Esophagus muscularis mucosa (tissue), 4 donors: ENCODE data around the gene SMIM3.

Experiments used
- EP300 ChIP-seq: sonication (generic); formaldehyde crosslinking; IDR thresholded peaks from one replicate; pipeline ENCODE4 v1.6.1; 2017; ENCODE audit warnings: antibody characterized with exemption
- POLR2A ChIP-seq: fragments of 450-650 bp; IDR thresholded peaks from one replicate; pipeline ENCODE4 v1.6.1; 2017; ENCODE audit warnings: antibody characterized with exemption, moderate library complexity, mild to moderate bottlenecking, low read depth
- POLR2AphosphoS5 ChIP-seq, 2 donors: sonication (generic); formaldehyde crosslinking; IDR thresholded peaks; one replicate each; pipeline ENCODE4 v1.6.1; 2017; ENCODE audit warnings: antibody characterized with exemption in 2 of 2
- TF ChIP-seq, protein P1 (sequence below), 3 experiments: fragments of 200-600 bp in 2 of 3; fragments of 450-650 bp in 1 of 3; sonication (generic) in 2 of 3; IDR thresholded peaks; one replicate each; pipeline ENCODE4 v1.5.1; 2017 to 2019; ENCODE audit warnings: antibody characterized with exemption in 3 of 3, mild to moderate bottlenecking in 2 of 3, moderate library complexity in 1 of 3

DNA sequence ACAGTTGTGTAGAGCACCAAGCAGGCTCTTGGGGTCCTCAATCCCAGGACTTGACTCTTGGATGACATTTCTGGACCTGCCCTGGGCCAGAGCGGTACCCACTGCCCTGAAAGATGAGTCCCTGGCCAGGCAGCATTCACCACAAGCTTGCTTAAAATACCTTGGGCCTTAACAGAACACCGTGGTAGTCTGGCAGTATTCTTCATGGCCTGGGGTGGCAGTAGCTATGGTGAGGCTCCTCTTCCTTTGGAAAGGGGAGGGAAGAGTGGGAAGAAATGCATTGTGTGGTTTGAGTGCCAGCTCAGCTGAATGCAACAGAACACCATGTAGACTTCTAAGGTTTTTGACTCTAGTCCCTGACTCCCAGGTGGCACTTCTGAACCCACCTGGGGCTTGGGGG is 38.4 kb downstream of the SMIM3 start:
- TF ChIP-seq POLR2AphosphoS5 (IDR thresholded peaks at IDR 0.05) (no peak), POLR2A (no peak), EP300 (no peak)
- TF ChIP-seq, protein P1, sequence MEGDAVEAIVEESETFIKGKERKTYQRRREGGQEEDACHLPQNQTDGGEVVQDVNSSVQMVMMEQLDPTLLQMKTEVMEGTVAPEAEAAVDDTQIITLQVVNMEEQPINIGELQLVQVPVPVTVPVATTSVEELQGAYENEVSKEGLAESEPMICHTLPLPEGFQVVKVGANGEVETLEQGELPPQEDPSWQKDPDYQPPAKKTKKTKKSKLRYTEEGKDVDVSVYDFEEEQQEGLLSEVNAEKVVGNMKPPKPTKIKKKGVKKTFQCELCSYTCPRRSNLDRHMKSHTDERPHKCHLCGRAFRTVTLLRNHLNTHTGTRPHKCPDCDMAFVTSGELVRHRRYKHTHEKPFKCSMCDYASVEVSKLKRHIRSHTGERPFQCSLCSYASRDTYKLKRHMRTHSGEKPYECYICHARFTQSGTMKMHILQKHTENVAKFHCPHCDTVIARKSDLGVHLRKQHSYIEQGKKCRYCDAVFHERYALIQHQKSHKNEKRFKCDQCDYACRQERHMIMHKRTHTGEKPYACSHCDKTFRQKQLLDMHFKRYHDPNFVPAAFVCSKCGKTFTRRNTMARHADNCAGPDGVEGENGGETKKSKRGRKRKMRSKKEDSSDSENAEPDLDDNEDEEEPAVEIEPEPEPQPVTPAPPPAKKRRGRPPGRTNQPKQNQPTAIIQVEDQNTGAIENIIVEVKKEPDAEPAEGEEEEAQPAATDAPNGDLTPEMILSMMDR (IDR thresholded peaks at IDR 0.05), result no peak
